Upper lobe of left lung (tissue), 6 donors: ENCODE data around the gene DIP2C. TPM values are rescaled to one million over a fixed set of nuclear protein-coding genes. Genes with fewer than 3 reads are reported as not detected.

Experiments
- ATAC-seq, 2 donors: fragments of 200-7000 bp; cut with Tn5 transposase; one replicate each; pipeline ENCODE4 v1.9.1; 2022; ENCODE audit warnings: mild to moderate bottlenecking in 2 of 2, moderate library complexity in 2 of 2; ENCODE audit not compliant: low FRiP score in 2 of 2
- DNase-seq, 2 donors: peaks; one replicate each; pipeline ENCODE4 v3.0.0-alpha.2; 2019 to 2020
- H3K27ac ChIP-seq, 4 donors: fragments of 200-600 bp; sonication (generic); one replicate each; pipeline ENCODE4 v1.5.1; 2016 to 2019
- H3K27me3 ChIP-seq, 4 donors: fragments of 200-600 bp; sonication (generic); one replicate each; pipeline ENCODE4 v1.5.1; 2017 to 2019
- H3K36me3 ChIP-seq, 4 donors: fragments of 200-600 bp; sonication (generic); one replicate each; pipeline ENCODE4 v1.5.1; 2016 to 2019
- H3K4me1 ChIP-seq, 4 donors: fragments of 200-600 bp; sonication (generic); one replicate each; pipeline ENCODE4 v1.5.1; 2018 to 2019
- H3K4me3 ChIP-seq, 4 donors: fragments of 200-600 bp; sonication (generic); one replicate each; pipeline ENCODE4 v1.5.1; 2017 to 2019; ENCODE audit warnings: mild to moderate bottlenecking in 2 of 4, moderate library complexity in 1 of 4
- H3K9me3 ChIP-seq, 4 donors: fragments of 200-600 bp; sonication (generic); one replicate each; pipeline ENCODE4 v1.5.1; 2018 to 2019
- EP300 ChIP-seq, 4 donors: sonication (generic); formaldehyde crosslinking; IDR thresholded peaks; one replicate each; pipeline ENCODE4 v1.5.1; 2017; ENCODE audit warnings: antibody characterized with exemption in 4 of 4, control low read depth in 2 of 4
- POLR2A ChIP-seq, 4 donors: fragments of 450-650 bp; IDR thresholded peaks; one replicate each; pipeline ENCODE4 v1.5.1; 2016 to 2017; ENCODE audit warnings: antibody characterized with exemption in 4 of 4, mild to moderate bottlenecking in 2 of 4
- POLR2AphosphoS5 ChIP-seq, 2 donors: sonication (generic); formaldehyde crosslinking; IDR thresholded peaks; one replicate each; pipeline ENCODE4 v1.5.1; 2017; ENCODE audit warnings: antibody characterized with exemption in 2 of 2
- WGBS, 2 donors: methylation state at CpG; one replicate each; pipeline ENCODE4 v1.1.5; 2017 to 2018; 5-methylcytosine and 5-hydroxymethylcytosine counted together
- total RNA-seq, 6 donors: library from RNA; depleted of rRNA in 4 of 6; stranded (reverse); fragments of >200 nt in 4 of 6; gene quantifications; one replicate each; pipeline versions ENCODE4 v1.1.0 to v1.2.1, GENCODE V29; 2016 to 2021
- TF ChIP-seq, protein P1 (sequence below), 6 experiments: fragments of 450-650 bp in 4 of 6; fragments of 200-600 bp in 2 of 6; sonication (generic) in 2 of 6; IDR thresholded peaks; one replicate each; pipeline ENCODE4 v1.5.1; 2016 to 2019; ENCODE audit warnings: antibody characterized with exemption in 6 of 6
- donor health status: DM: no; HTN: no; CAD: no; lungs with moderate emphysema.
- donor health status: DM: no; HTN: yes; CAD: no; lungs with severe emphysema.

Gene DIP2C
- total RNA-seq, 6 donors from 2014 or later, result 11.6 to 32.5 (median 14.7) TPM

- H3K27ac ChIP-seq, result no peak overlapping the region
- ATAC-seq (peak in 1 of 2 donors; percentile 37), DNase-seq (no peak)
- H3K36me3 ChIP-seq, result no peaks in the 10 kb centered on the region
- 68 to 84% methylated on average over 16 of the region's 16 CpGs for WGBS, 2 donors
- H3K9me3 ChIP-seq, result no peaks in the 10 kb centered on the region
- no peak for TF ChIP-seq EP300 (IDR thresholded peaks at IDR 0.05)
- TF ChIP-seq POLR2AphosphoS5 (IDR thresholded peaks at IDR 0.05), result no peak
- no peak for TF ChIP-seq POLR2A (IDR thresholded peaks at IDR 0.05)
- TF ChIP-seq, protein P1, sequence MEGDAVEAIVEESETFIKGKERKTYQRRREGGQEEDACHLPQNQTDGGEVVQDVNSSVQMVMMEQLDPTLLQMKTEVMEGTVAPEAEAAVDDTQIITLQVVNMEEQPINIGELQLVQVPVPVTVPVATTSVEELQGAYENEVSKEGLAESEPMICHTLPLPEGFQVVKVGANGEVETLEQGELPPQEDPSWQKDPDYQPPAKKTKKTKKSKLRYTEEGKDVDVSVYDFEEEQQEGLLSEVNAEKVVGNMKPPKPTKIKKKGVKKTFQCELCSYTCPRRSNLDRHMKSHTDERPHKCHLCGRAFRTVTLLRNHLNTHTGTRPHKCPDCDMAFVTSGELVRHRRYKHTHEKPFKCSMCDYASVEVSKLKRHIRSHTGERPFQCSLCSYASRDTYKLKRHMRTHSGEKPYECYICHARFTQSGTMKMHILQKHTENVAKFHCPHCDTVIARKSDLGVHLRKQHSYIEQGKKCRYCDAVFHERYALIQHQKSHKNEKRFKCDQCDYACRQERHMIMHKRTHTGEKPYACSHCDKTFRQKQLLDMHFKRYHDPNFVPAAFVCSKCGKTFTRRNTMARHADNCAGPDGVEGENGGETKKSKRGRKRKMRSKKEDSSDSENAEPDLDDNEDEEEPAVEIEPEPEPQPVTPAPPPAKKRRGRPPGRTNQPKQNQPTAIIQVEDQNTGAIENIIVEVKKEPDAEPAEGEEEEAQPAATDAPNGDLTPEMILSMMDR (IDR thresholded peaks at IDR 0.05), result no peak
- H3K4me3 ChIP-seq, result no peak overlapping the region
- peaks cover 0 to 10% (median 4%) of the 10 kb centered on the region in 4 donors for H3K4me1 ChIP-seq
- no peaks in the 10 kb centered on the region for H3K27me3 ChIP-seq
Measured at GRCh38 chr10:575402-576129, 113.9 kb downstream of the DIP2C start.

DNA sequence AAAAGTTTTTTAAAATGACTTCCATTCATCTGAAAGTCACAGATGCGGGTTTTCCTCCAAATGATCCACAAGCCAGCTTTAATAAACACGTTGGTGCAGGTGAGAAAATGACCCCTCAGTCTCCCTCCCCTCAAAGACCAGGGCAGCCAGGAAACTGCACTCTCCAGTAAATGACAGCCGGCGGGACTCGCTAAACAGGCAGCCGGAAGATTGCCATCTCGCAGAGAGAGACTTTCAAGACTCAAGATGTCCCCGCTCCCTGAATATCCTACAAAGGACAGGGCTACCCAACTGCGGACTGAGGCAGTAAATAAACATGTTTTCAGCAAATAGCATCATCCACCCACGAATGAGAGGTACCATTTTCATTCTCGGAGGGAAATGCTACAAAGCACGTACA, 116.8 kb downstream of the DIP2C start:
- H3K4me3 ChIP-seq, result no peak overlapping the region
- no peak for ATAC-seq
- no peaks in the 10 kb centered on the region for H3K36me3 ChIP-seq
- no peak for TF ChIP-seq EP300 (IDR thresholded peaks at IDR 0.05)
- no peak for TF ChIP-seq POLR2AphosphoS5 (IDR thresholded peaks at IDR 0.05)
- TF ChIP-seq POLR2A (IDR thresholded peaks at IDR 0.05), result no peak
- TF ChIP-seq, protein P1 (IDR thresholded peaks at IDR 0.05), result no peak
- H3K4me1 ChIP-seq, result peaks cover 0 to 10% (median 2%) of the 10 kb centered on the region in 4 donors
- DNase-seq, result no peak
- H3K27me3 ChIP-seq, result no peaks in the 10 kb centered on the region
- no peak overlapping the region for H3K27ac ChIP-seq
- no peaks in the 10 kb centered on the region for H3K9me3 ChIP-seq
- WGBS, 2 donors, result 67 to 71% methylated on average over 12 of the region's 12 CpGs

GRCh38 chr10:571688-572451, 117.6 kb downstream of the DIP2C start:
- 84 to 87% methylated on average over 21 of the region's 21 CpGs for WGBS, 2 donors
- DNase-seq (no peak), ATAC-seq (peak in 1 of 2 donors; percentile 18)

DNA sequence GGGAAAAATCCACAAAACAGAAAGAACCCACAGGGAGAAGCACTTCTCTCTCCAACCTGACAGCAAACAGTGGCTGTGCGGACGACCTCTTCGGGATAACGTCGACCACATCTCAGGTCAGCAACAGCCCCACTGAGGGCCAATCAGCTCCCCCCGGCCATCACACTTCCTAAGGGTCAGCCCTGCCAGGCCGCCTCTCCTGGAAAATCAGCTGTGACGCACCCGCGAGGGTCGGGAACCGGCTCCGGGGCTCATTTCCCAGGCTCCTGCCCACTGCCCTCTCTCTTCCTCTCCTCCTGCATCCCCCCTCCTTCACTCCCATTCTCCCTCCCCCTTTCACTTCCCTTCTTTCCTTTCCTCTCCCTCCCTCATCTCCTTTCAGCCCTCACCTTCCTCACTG, 118.3 kb downstream of the DIP2C start:
- no peak overlapping the region for H3K4me3 ChIP-seq
- no peak for DNase-seq
- H3K4me1 ChIP-seq, result peaks cover 0 to 9% (median 2%) of the 10 kb centered on the region in 4 donors
- 67 to 80% methylated on average over 11 to 13 of the region's 13 CpGs for whole genome bisulfite sequencing, 2 donors
- H3K27me3 ChIP-seq, result no peaks in the 10 kb centered on the region
- H3K36me3 ChIP-seq, result no peaks in the 10 kb centered on the region
- no peak overlapping the region for H3K27ac ChIP-seq
- TF ChIP-seq EP300 (IDR thresholded peaks at IDR 0.05) (no peak), POLR2AphosphoS5 (IDR thresholded peaks at IDR 0.05) (no peak), POLR2A (IDR thresholded peaks at IDR 0.05) (no peak)
- TF ChIP-seq, protein P1 (IDR thresholded peaks at IDR 0.05), result no peak
- ATAC-seq, result no peak
- no peaks in the 10 kb centered on the region for H3K9me3 ChIP-seq

More at GRCh38 chr10:571688-572451, 117.6 kb downstream of the DIP2C start:
- Histone ChIP-seq H3K27ac (no peak overlapping the region), H3K4me3 (no peak overlapping the region), H3K4me1 (peaks cover 0 to 10% (median 2%) of the 10 kb centered on the region in 4 donors), H3K9me3 (no peaks in the 10 kb centered on the region), H3K36me3 (no peaks in the 10 kb centered on the region), H3K27me3 (no peaks in the 10 kb centered on the region)
- TF ChIP-seq EP300 (IDR thresholded peaks at IDR 0.05), result no peak

DNA sequence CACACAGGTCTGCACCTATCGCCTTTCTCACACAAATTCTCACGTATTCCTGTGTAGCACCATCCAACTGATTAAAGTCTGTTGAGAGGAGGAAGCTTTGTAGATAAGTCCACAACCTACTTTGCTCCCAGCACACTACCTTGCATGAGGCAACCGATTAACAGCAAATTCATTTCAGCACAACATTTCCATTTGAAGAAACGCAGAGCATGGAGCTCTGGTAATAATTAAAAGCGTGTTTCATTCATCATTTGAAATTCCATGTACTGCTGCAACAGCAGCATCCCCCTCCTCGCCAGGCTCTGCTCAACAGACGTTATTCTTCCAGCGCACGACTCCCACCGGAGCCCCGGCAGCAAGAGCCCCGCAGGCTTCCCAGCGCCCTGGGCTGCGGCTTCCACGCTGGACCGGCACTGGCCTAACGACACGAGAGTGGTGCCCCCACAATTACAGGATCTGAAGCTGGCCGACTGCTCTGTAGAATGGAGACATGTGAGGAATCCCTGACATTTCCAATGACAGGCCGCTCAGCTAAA, 118.8 kb downstream of the DIP2C start:
- Histone ChIP-seq H3K9me3 (no peaks in the 10 kb centered on the region), H3K4me3 (no peak overlapping the region), H3K27me3 (no peaks in the 10 kb centered on the region), H3K4me1 (peaks cover 0 to 5% (median 2%) of the 10 kb centered on the region in 4 donors), H3K27ac (no peak overlapping the region), H3K36me3 (no peaks in the 10 kb centered on the region)
- DNase-seq (no peak), ATAC-seq (no peak)
- no peak for TF ChIP-seq POLR2AphosphoS5 (IDR thresholded peaks at IDR 0.05)
- TF ChIP-seq, protein P1 (IDR thresholded peaks at IDR 0.05), result no peak
- TF ChIP-seq POLR2A (IDR thresholded peaks at IDR 0.05), result no peak
- no peak for TF ChIP-seq EP300 (IDR thresholded peaks at IDR 0.05)
- 89 to 94% methylated on average over 20 of the region's 20 CpGs for WGBS, 2 donors
